ENCODE data around the gene NOSIP. TPM values are rescaled to one million over a fixed set of nuclear protein-coding genes. Genes with fewer than 3 reads are reported as not detected.

Gene NOSIP
- total and polyA plus RNA-seq, 10 of the 15 experiments (the other 5 are each of a cell fraction or from before 2014, with no cell fraction given), result 7.2 to 85.5 (median 48.4) TPM

DNA sequence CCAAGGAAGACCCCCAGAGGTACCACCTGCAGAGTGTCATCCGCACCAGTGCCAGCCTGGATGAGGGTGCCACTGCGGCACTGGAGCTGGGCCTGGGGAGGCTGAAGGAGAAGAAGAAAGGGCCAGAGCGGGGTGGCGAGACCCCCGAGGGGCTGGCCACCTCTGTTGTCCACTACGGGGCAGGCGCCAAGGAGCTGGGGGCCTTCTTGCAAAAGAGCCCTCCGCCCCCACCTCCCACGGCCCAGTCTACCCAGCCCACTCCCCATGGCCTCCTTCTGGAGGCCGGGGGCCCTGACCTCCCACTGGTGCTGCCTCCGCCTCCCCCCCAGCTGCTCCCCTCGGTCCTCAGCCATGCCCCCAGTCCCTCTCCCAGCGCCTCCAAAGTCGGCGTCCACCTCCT, 16.1 kb upstream of the NOSIP start (continued):
- TF ChIP-seq CUX1 (IDR thresholded peaks at IDR 0.05; ENCODE audit: insufficient replicate concordance, low read depth, low read length) (no peak), SMAD1 (IDR thresholded peaks at IDR 0.05; ENCODE audit: low read depth, partially characterized antibody) (no peak), ATF7 (IDR thresholded peaks at IDR 0.05; ENCODE audit: low read depth) (no peak), KAT2A (conservative IDR thresholded peaks at IDR 0.05; ENCODE audit: control insufficient read depth, low read depth, low read length) (no peak)

DNA sequence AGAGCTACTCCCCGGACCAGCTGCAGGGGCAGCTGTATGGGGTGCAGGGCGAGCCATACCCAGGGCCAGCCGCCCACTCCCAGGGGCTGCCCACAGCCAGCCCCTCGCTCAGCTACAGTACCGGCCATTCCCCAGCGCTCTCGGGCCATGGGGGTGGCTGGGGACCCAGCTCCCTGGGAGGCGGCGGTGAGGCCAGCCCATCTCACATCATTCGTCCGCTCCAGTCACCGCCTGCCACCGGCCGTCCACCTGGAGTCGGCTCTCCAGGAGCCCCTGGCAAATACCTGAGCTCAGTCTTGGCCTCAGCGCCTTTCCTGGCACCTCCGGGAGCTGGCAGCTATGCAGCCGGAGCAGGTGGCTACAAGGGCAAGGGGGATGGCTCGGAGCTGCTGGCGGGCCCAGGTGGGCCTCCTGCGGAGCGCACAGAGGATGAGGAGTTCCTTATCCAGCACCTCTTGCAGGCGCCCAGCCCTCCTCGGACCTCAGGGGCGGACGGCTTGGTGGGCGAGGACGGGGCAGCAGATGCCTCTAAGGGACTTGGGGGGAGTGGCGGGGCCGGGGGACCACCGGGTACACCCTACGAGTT, 15.6 kb upstream of the NOSIP start:
- in situ Hi-C loops (cut with MboI) (no loop called here), intact Hi-C loops (cut with micrococcal nuclease; ENCODE audit: unreplicated experiment) (no loop called here)
- no peak for ATAC-seq
- Histone ChIP-seq H3K79me2 (ENCODE audit: control insufficient read depth, insufficient read depth, low read length) (peaks cover 26% of the 10 kb centered on the region), H3K36me3 (ENCODE audit: control insufficient read depth in 2 of 2, insufficient read depth in 2 of 2, low read length in 1 of 2) (peaks cover 7 to 21% of the 10 kb centered on the region in 2 experiments; a peak in 3 of 4 replicates), H3K27ac (ENCODE audit: control insufficient read depth, insufficient read depth) (no peak overlapping the region), H3K9ac (ENCODE audit: control insufficient read depth, insufficient read depth, low read length) (no peak overlapping the region), H3K9me3 (replicated peaks; ENCODE audit: control insufficient read depth, insufficient read depth, low read length) (no peaks in the 10 kb centered on the region), H4K20me1 (ENCODE audit: control insufficient read depth, insufficient read depth) (peaks cover 3% of the 10 kb centered on the region; the same call in 1 of the 2 replicates), H3K4me1 (ENCODE audit: control insufficient read depth, insufficient read depth, low read length) (peaks cover 4% of the 10 kb centered on the region; the same call in 1 of the 2 replicates), H3K27me3 (replicated peaks in 1 of 2; ENCODE audit: control insufficient read depth in 2 of 2, insufficient read depth in 2 of 2, low read length in 1 of 2) (no peaks in the 10 kb centered on the region), H2AFZ (ENCODE audit: control insufficient read depth, low read depth, low read length) (no peak overlapping the region), H3K4me2 (ENCODE audit: control insufficient read depth, insufficient read depth) (no peak overlapping the region), H3K4me3 (no peak overlapping the region)
- DNase-seq (ENCODE audit: low read depth, low spot score), result no peak
- 94% methylated on average over 30 of the region's 32 CpGs for WGBS (ENCODE audit: insufficient coverage, insufficient replicate concordance, low lambda C conversion rate, missing lambda C conversion rate)
- no peak for FAIRE-seq
- BruUV-seq (replicated peaks), result no TSS peak
- POLR2A ChIA-PET, result interaction anchor here (0.8 kb wide), 1 partner anchor 38 kb away, joined by 3 read pairs; no protein-coding TSS in a partner anchor
- TF ChIP-seq BACH1 (IDR thresholded peaks at IDR 0.05; ENCODE audit: borderline replicate concordance) (no peak), RBBP5 (conservative IDR thresholded peaks at IDR 0.05) (no peak), YBX1 (IDR thresholded peaks at IDR 0.05) (no peak)
- CTCF ChIA-PET, result no interaction called here
- SMC1A ChIA-PET (ENCODE audit: uncharacterized antibody, unreplicated experiment), result no interaction called here
- RAD21 ChIA-PET (ENCODE audit: unreplicated experiment), result no interaction called here

Data from GM12878 (cell line).